Epithelial cell of esophagus (primary cell): ENCODE data around the gene DNAH11.

Source experiments
- DNase-seq: peaks from one replicate; pipeline ENCODE4 v3.0.0; 2010; ENCODE audit warnings: low read depth
- H3K4me3 ChIP-seq: 2 replicates; pipeline ENCODE4 v1.5.1; 2011; ENCODE audit warnings: mild to moderate bottlenecking, low read length, control low read depth
- TF ChIP-seq, protein P1 (sequence below): IDR thresholded peaks from 2 replicates; pipeline ENCODE4 v1.5.1; 2011; ENCODE audit warnings: low read depth, mild to moderate bottlenecking, low read length, control low read depth, inconsistent platforms; ENCODE audit not compliant: insufficient read depth; ENCODE audit errors: missing control alignments

DNAH11 gene

DNA sequence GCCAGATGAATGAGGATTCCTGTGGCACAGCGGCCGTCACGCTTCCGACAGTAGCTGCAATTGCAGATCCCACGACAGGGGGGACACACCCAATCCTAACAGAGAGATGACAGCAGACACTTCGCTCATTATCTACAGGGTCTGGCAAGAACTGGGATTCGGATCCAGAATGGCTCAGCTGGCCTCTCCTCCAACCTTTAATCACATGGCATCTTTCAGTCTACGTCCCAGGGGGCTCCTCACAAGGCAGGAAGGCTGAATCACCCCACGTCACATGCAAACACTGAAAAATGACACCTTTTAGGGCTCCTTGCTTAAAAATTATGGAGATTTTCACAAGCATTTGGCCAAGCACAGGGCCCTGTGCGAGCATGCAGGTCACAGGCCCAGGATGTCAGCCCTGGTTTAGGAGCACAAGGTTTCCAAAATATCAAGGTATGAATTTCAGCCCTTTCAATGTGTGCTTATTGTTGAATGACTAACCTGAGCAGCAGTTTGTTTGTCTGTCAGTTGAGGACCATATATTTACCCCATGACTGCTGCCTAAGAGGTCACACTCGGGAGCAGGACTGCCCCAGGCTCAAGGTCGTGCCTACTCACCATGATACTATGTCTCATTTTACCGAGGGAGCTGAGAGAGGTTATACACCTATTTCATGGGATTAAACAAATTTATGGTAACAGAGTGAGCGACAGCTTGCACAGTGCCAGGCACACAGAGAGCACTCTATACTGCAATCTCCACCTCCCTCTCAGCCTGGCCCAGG is 360.4 kb downstream of the DNAH11 start:
- no peak overlapping the region for H3K4me3 ChIP-seq
- no peak for DNase-seq
- TF ChIP-seq, protein P1, sequence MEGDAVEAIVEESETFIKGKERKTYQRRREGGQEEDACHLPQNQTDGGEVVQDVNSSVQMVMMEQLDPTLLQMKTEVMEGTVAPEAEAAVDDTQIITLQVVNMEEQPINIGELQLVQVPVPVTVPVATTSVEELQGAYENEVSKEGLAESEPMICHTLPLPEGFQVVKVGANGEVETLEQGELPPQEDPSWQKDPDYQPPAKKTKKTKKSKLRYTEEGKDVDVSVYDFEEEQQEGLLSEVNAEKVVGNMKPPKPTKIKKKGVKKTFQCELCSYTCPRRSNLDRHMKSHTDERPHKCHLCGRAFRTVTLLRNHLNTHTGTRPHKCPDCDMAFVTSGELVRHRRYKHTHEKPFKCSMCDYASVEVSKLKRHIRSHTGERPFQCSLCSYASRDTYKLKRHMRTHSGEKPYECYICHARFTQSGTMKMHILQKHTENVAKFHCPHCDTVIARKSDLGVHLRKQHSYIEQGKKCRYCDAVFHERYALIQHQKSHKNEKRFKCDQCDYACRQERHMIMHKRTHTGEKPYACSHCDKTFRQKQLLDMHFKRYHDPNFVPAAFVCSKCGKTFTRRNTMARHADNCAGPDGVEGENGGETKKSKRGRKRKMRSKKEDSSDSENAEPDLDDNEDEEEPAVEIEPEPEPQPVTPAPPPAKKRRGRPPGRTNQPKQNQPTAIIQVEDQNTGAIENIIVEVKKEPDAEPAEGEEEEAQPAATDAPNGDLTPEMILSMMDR, result no peak

DNA sequence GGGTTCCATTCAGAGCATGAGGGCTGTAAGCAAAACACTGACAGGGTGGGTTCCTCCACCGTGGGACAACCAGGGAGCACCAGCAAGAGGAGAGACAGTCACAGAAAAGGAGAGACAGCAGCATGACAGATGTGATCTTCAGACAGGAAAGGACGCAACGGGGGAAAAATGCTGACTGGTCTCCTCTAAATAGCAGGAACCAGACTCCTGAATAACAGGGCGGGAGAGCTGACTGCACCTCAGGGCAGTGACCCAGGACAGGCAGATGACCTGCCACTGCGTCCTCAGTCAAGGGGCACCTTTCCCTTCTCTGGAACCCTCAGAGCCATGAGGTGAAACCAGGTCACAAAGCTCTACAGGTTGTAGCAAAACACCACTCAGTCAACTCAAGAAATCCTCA is 365.9 kb downstream of the DNAH11 start:
- H3K4me3 ChIP-seq, result no peak overlapping the region
- DNase-seq, result no peak
- TF ChIP-seq, protein P1, result no peak

DNA sequence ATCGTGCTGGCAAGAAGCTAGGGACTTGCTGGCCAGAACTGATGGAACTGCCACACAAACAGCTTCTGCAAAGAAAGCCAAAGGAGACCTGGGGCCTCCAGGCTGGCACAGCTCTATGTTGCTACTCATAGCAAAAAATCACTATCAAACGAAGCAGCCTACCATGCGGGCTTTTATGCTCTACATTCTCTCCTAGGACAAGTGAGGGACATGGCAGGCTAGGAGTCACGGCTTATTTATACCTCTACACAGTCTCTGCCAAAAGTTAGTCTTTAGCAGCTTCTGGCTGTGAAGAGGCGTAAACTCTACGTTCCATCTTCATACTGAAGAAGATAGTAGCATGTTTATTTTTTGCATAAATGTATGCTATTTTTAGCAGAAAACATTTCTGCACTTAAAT is 367.4 kb downstream of the DNAH11 start:
- H3K4me3 ChIP-seq, result no peak overlapping the region
- no peak for DNase-seq
- TF ChIP-seq, protein P1, result no peak

DNA sequence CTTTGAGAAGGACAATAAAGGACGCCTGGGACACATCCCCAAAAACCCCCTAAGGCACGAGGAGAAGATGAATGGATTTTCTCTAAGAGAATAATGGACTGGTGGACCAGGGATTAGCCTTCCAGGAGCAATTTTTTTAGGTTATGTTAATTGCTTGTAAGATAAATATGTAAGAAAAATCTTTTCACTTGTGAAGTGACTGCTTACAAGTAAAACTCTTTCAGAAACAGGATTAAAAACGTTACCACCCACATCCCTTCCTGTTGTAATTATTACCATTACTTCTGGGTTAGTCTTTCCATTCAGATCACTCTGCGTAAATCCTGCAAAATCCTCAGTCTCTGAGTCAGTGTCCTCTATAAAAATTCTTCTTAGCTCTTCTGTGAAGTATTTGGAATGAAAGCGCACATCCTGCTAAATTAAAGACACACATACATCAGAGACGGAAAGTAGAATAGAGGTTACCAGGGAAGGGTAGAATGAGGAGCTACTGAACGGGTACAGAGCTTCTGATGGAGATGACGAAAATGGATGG is 368.6 kb downstream of the DNAH11 start:
- DNase-seq, result no peak
- H3K4me3 ChIP-seq, result no peak overlapping the region
- TF ChIP-seq, protein P1, result no peak

DNA sequence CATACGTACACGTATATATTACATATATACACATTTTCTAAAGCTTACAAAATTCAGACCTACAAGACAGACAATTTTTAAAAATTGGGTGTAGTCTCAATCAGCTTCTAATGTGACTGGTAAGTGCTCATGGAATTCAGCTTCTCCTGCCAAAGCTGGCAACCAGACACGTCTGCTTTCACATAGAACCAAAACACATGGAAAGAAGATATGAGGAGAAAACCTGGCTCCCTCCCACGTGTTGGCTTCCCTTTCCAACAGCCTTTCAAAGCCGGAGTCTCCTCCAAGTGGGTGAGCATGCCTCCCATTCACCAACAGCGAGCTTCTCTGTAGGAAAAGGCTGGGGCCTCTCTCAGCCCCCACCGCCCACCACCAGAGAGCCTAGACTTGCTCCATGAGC is 369.5 kb downstream of the DNAH11 start:
- no peak overlapping the region for H3K4me3 ChIP-seq
- TF ChIP-seq, protein P1, result no peak
- no peak for DNase-seq

DNA sequence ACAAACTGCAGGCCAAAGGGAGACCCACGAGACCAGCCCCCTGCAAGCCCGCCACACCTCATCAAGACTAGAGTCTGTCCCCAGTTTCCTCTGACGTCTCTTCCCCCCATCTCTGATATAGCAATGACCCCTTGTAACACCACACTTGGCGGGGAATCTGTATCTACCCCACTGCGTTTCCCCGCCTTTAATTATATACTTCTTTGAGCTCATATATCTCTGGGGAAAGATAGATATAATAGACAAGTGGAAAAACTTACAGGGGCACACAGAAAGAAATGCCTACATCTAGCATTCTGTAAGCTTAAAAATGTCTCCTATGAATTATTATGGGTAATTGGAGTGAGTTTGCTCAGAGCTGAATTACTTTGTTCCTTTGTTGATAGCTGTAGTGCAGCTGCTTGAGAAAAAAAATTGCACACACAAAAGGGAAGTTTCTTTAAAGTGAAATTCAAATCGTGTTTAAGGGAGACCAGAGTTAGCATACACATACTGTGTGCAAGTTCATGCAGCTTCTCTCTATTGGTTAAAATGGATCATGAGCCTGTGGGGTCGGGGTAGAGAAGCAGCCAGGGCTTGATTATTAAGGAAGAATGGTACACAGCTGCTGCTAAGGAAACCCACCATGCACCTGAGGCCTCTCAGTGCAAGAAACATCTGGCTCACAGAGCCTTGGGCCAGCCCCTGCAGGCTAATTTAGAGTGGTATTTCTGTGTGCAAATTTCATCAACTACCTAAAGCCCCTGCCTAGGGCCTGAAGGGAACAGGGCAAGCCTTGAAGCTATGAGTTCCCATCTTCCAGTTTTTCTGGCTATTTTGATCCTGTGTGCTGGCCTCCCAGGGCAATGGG is 370.3 kb downstream of the DNAH11 start:
- TF ChIP-seq, protein P1, result no peak
- DNase-seq, result no peak
- no peak overlapping the region for H3K4me3 ChIP-seq
